ENCODE measurements around the gene INTS1. TPM values are rescaled to one million over a fixed set of nuclear protein-coding genes. Genes with fewer than 3 reads are reported as not detected.

The INTS1 gene
- total and polyA plus RNA-seq, 2 donors (not counting 1 experiment from before 2014, with no cell fraction given): 128 to 160 TPM

GRCh38 chr7:1536743-1537534, 32.8 kb upstream of the INTS1 start:
- Histone ChIP-seq H3K4me2 (replicated peaks; ENCODE audit: low read depth, low read length, poor library complexity, severe bottlenecking) (no peak overlapping the region), H3K9ac (ENCODE audit: low read length) (no peak overlapping the region), H3K9me3 (ENCODE audit: control extremely low read depth in 1 of 3, control insufficient read depth in 2 of 3, insufficient read depth in 1 of 3, low read length in 2 of 3) (no peaks in the 10 kb centered on the region), H3K27ac (ENCODE audit: low read length in 2 of 2) (no peak overlapping the region), H3K4me1 (ENCODE audit: control insufficient read depth in 2 of 2, insufficient read depth in 2 of 2, low read length in 2 of 2) (peaks cover 16 to 24% of the 10 kb centered on the region in 2 donors), H3K4me3 (ENCODE audit: control extremely low read depth in 1 of 5, extremely low read depth in 1 of 5, insufficient read depth in 1 of 5, low read depth in 2 of 5, low read length in 4 of 5) (no peak overlapping the region), H3K36me3 (replicated peaks in 1 of 2; ENCODE audit: control extremely low read depth in 1 of 2, control insufficient read depth in 1 of 2, extremely low read depth in 1 of 2, insufficient read depth in 2 of 2, low read length in 1 of 2) (peaks cover 0 to 49% of the 10 kb centered on the region in 2 experiments), H3K27me3 (replicated peaks in 1 of 4; ENCODE audit: control extremely low read depth in 1 of 4, control insufficient read depth in 3 of 4, insufficient read depth in 4 of 4, low read length in 3 of 4) (no peaks in the 10 kb centered on the region), H4K20me1 (ENCODE audit: control insufficient read depth, insufficient read depth, low read length, poor library complexity, severe bottlenecking) (peaks cover 97% of the 10 kb centered on the region), H2AFZ (ENCODE audit: insufficient read depth, low read depth, low read length, poor library complexity, severe bottlenecking) (no peak overlapping the region), H3K79me2 (ENCODE audit: control insufficient read depth, insufficient read depth, low read length) (peaks cover 58% of the 10 kb centered on the region)
- intact Hi-C loops (cut with micrococcal nuclease): no loop called here
- WGBS (ENCODE audit: insufficient coverage): 94% methylated on average over 52 of the region's 52 CpGs
- DNase-seq (peak; percentile 13), ATAC-seq (ENCODE audit: low read depth) (no peak)
- H3K4me1 Mint-ChIP-seq: peaks cover 24% of the 10 kb centered on the region
- H3K4me3 Mint-ChIP-seq: no peak overlapping the region
- CTCF ChIA-PET: no interaction called here
- TF ChIP-seq EZH2 (IDR thresholded peaks at IDR 0.05; ENCODE audit: borderline replicate concordance, insufficient read depth, low read depth, low read length, poor library complexity, severe bottlenecking): no peak
- TF ChIP-seq CTCF (IDR thresholded peaks at IDR 0.05): no peak
- H3K9me3 Mint-ChIP-seq (ENCODE audit: insufficient read depth): no peaks in the 10 kb centered on the region
- POLR2A ChIA-PET: no interaction called here
- no peak overlapping the region for H3K27ac Mint-ChIP-seq
- H3K27me3 Mint-ChIP-seq: no peaks in the 10 kb centered on the region

- WGBS (ENCODE audit: insufficient coverage): 96% methylated on average over 6 of the region's 7 CpGs
- Histone ChIP-seq H3K27me3 (replicated peaks in 1 of 4; ENCODE audit: control extremely low read depth in 1 of 4, control insufficient read depth in 3 of 4, insufficient read depth in 4 of 4, low read length in 3 of 4) (no peaks in the 10 kb centered on the region), H3K4me1 (ENCODE audit: control insufficient read depth in 2 of 2, insufficient read depth in 2 of 2, low read length in 2 of 2) (peaks cover 20 to 29% of the 10 kb centered on the region in 2 donors), H3K36me3 (replicated peaks in 1 of 2; ENCODE audit: control extremely low read depth in 1 of 2, control insufficient read depth in 1 of 2, extremely low read depth in 1 of 2, insufficient read depth in 2 of 2, low read length in 1 of 2) (peaks cover 0 to 45% of the 10 kb centered on the region in 2 experiments), H3K79me2 (ENCODE audit: control insufficient read depth, insufficient read depth, low read length) (peaks cover 64% of the 10 kb centered on the region), H2AFZ (ENCODE audit: insufficient read depth, low read depth, low read length, poor library complexity, severe bottlenecking) (no peak overlapping the region), H3K9ac (ENCODE audit: low read length) (no peak overlapping the region), H3K4me2 (replicated peaks; ENCODE audit: low read depth, low read length, poor library complexity, severe bottlenecking) (no peak overlapping the region), H3K4me3 (ENCODE audit: control extremely low read depth in 1 of 5, extremely low read depth in 1 of 5, insufficient read depth in 1 of 5, low read depth in 2 of 5, low read length in 4 of 5) (no peak overlapping the region), H3K9me3 (ENCODE audit: control extremely low read depth in 1 of 3, control insufficient read depth in 2 of 3, insufficient read depth in 1 of 3, low read length in 2 of 3) (no peaks in the 10 kb centered on the region), H3K27ac (ENCODE audit: low read length in 2 of 2) (no peak overlapping the region), H4K20me1 (ENCODE audit: control insufficient read depth, insufficient read depth, low read length, poor library complexity, severe bottlenecking) (peaks cover 97% of the 10 kb centered on the region)
- DNase-seq (no peak), ATAC-seq (ENCODE audit: low read depth) (no peak)
- Mint-ChIP-seq H3K4me1 (peaks cover 29% of the 10 kb centered on the region), H3K27me3 (no peaks in the 10 kb centered on the region), H3K27ac (no peak overlapping the region), H3K9me3 (ENCODE audit: insufficient read depth) (no peaks in the 10 kb centered on the region), H3K4me3 (no peak overlapping the region)
- ChIA-PET CTCF (no interaction called here), POLR2A (interaction anchor here (0.9 kb wide), 1 partner anchor 20 kb away, joined by 14 read pairs; no protein-coding TSS in a partner anchor)
- TF ChIP-seq EZH2 (IDR thresholded peaks at IDR 0.05; ENCODE audit: borderline replicate concordance, insufficient read depth, low read depth, low read length, poor library complexity, severe bottlenecking) (no peak), CTCF (IDR thresholded peaks at IDR 0.05) (no peak)
- intact Hi-C loops (cut with micrococcal nuclease): no loop called here
These were observed 32.2 kb upstream of the INTS1 start for GRCh38 chr7:1536455-1536742.

Data from B cell (primary cell).